HEK293 (cell line): ENCODE results near the gene LRRC8B.
"Not testable (repeated sequence)": the region's sequence is repeated elsewhere in the genome, so short reads cannot be mapped to it uniquely, and the experiment has no call there.

Source experiments
- CTCF ChIA-PET: fragments of 350-600 bp; formaldehyde crosslinking; extraction: SDS; loops from one replicate; lab custom pipeline; 2021; ENCODE audit warnings: antibody characterized with exemption; lab: Yijun Ruan, JAX
- POLR2A ChIA-PET: fragments of 300-600 bp; formaldehyde crosslinking; extraction: SDS; loops from one replicate; lab custom pipeline; 2020; ENCODE audit warnings: antibody characterized with exemption, inconsistent platforms; lab: Yijun Ruan, JAX
- H3K27ac ChIP-seq: fragments of 200-500 bp; sonication (Bioruptor generic); 2 replicates; pipeline ENCODE4 v1.5.1; 2014; ENCODE audit warnings: low read depth, low read length, control low read depth, inconsistent platforms; ENCODE audit errors: extremely low read depth
- H3K36me3 ChIP-seq, 2 experiments: fragments of 200-500 bp in 1 of 2; sonication (Bioruptor generic) in 1 of 2; 1 replicate in 1 of 2; 2 replicates in 1 of 2; pipeline ENCODE4 v1.5.1; 2014 to 2017; ENCODE audit warnings: inconsistent platforms in 2 of 2, low read length in 2 of 2; ENCODE audit not compliant: control insufficient read depth in 2 of 2, insufficient read depth in 1 of 2
- H3K4me1 ChIP-seq: fragments of 200-500 bp; sonication (Bioruptor generic); 2 replicates; pipeline ENCODE4 v1.5.1; 2014; ENCODE audit warnings: mild to moderate bottlenecking, low read length, inconsistent platforms; ENCODE audit not compliant: control insufficient read depth, insufficient read depth
- H3K4me3 ChIP-seq: 2 replicates; pipeline ENCODE4 v1.5.1; 2011; ENCODE audit warnings: low read depth, mild to moderate bottlenecking, control low read depth, low read length, moderate library complexity
- H3K9me3 ChIP-seq: fragments of 200-500 bp; sonication (Bioruptor generic); 2 replicates; pipeline ENCODE4 v1.5.1; 2014; ENCODE audit warnings: low read depth, low read length, inconsistent platforms; ENCODE audit not compliant: control insufficient read depth, insufficient read depth
- EGR2 ChIP-seq: fragments of 450-650 bp; formaldehyde crosslinking; IDR thresholded peaks from 2 replicates; pipeline ENCODE4 v1.5.1; 2016; ENCODE audit warnings: low read depth, missing biosample characterization, missing genetic modification characterization
- GLIS2 ChIP-seq: fragments of 450-650 bp; formaldehyde crosslinking; IDR thresholded peaks from 2 replicates; pipeline ENCODE4 v1.5.1; 2016; ENCODE audit warnings: missing biosample characterization, missing genetic modification characterization
- HOXA7 ChIP-seq: sonication (generic); formaldehyde crosslinking; IDR thresholded peaks from 2 replicates; pipeline ENCODE4 v1.8.1; 2022; ENCODE audit warnings: missing genetic modification reagents, borderline replicate concordance
- HOXC10 ChIP-seq: sonication (generic); formaldehyde crosslinking; IDR thresholded peaks from 2 replicates; pipeline ENCODE4 v1.8.1; 2023; ENCODE audit warnings: mild to moderate bottlenecking, missing genetic modification reagents
- KLF10 ChIP-seq: fragments of 450-650 bp; IDR thresholded peaks from 2 replicates; pipeline ENCODE4 v1.5.1; 2018; ENCODE audit warnings: missing biosample characterization, mild to moderate bottlenecking, missing genetic modification characterization
- OVOL3 ChIP-seq: fragments of 450-650 bp; formaldehyde crosslinking; IDR thresholded peaks from 2 replicates; pipeline ENCODE4 v1.5.1; 2016; ENCODE audit warnings: missing biosample characterization, missing genetic modification characterization
- SP2 ChIP-seq: fragments of 450-650 bp; formaldehyde crosslinking; IDR thresholded peaks from 2 replicates; pipeline ENCODE4 v1.5.1; 2016; ENCODE audit warnings: missing biosample characterization, missing genetic modification characterization
- TRIM28 ChIP-seq: IDR thresholded peaks from 2 replicates; pipeline ENCODE4 v1.6.1; 2011; ENCODE audit warnings: low read length, control low read depth, borderline replicate concordance
- WT1 ChIP-seq: fragments of 450-650 bp; formaldehyde crosslinking; IDR thresholded peaks from 2 replicates; pipeline ENCODE4 v1.5.1; 2016; ENCODE audit warnings: missing biosample characterization, missing genetic modification characterization
- YY2 ChIP-seq: fragments of 450-650 bp; formaldehyde crosslinking; IDR thresholded peaks from 2 replicates; pipeline ENCODE4 v1.5.1; 2016; ENCODE audit warnings: missing biosample characterization, missing genetic modification characterization
- ZFHX2 ChIP-seq: fragments of 450-650 bp; formaldehyde crosslinking; conservative IDR thresholded peaks from 2 replicates; pipeline ENCODE4 v1.5.1; 2016; ENCODE audit warnings: missing biosample characterization, missing genetic modification characterization
- ZFP3 ChIP-seq: fragments of 450-650 bp; formaldehyde crosslinking; IDR thresholded peaks from 2 replicates; pipeline ENCODE4 v1.5.1; 2016; ENCODE audit warnings: low read depth, missing biosample characterization, missing genetic modification characterization
- ZNF10 ChIP-seq: fragments of 450-650 bp; formaldehyde crosslinking; IDR thresholded peaks from 2 replicates; pipeline ENCODE4 v1.5.1; 2017; ENCODE audit warnings: missing biosample characterization, missing genetic modification characterization
- ZNF19 ChIP-seq: fragments of 450-650 bp; formaldehyde crosslinking; IDR thresholded peaks from 2 replicates; pipeline ENCODE4; 2016; ENCODE audit warnings: missing biosample characterization, missing genetic modification characterization, low read depth
- ZNF341 ChIP-seq: fragments of 450-650 bp; formaldehyde crosslinking; IDR thresholded peaks from 2 replicates; pipeline ENCODE4; 2016; ENCODE audit warnings: low read depth, missing biosample characterization, missing genetic modification characterization
- ZNF548 ChIP-seq: fragments of 450-650 bp; formaldehyde crosslinking; IDR thresholded peaks from 2 replicates; pipeline ENCODE4 v1.5.1; 2016; ENCODE audit warnings: missing biosample characterization, missing genetic modification characterization
- ZNF571 ChIP-seq: fragments of 450-650 bp; formaldehyde crosslinking; IDR thresholded peaks from 2 replicates; pipeline ENCODE4 v1.5.0; 2017; ENCODE audit warnings: missing biosample characterization, missing genetic modification characterization
- ZNF624 ChIP-seq: fragments of 450-650 bp; formaldehyde crosslinking; IDR thresholded peaks from 2 replicates; pipeline ENCODE4 v1.5.1; 2017; ENCODE audit warnings: missing biosample characterization, missing genetic modification characterization
- ZNF701 ChIP-seq: fragments of 450-650 bp; formaldehyde crosslinking; IDR thresholded peaks from 2 replicates; pipeline ENCODE4 v1.5.1; 2016; ENCODE audit warnings: missing biosample characterization, missing genetic modification characterization
- ZNF791 ChIP-seq: fragments of 450-650 bp; formaldehyde crosslinking; IDR thresholded peaks from 2 replicates; pipeline ENCODE4 v1.5.1; 2016; ENCODE audit warnings: missing biosample characterization, missing genetic modification characterization
- TF ChIP-seq, protein P1 (sequence below): fragments of 450-650 bp; formaldehyde crosslinking; IDR thresholded peaks from 2 replicates; pipeline ENCODE4 v1.5.1; 2016; ENCODE audit warnings: missing biosample characterization, missing genetic modification characterization
- TF ChIP-seq, protein P2 (sequence below): fragments of 450-650 bp; formaldehyde crosslinking; IDR thresholded peaks from 2 replicates; pipeline ENCODE4 v1.5.1; 2016; ENCODE audit warnings: missing biosample characterization, missing genetic modification characterization
- TF ChIP-seq, protein P3 (sequence below): fragments of 450-650 bp; formaldehyde crosslinking; IDR thresholded peaks from 2 replicates; pipeline ENCODE4 v1.5.1; 2016; ENCODE audit warnings: missing biosample characterization, missing genetic modification characterization, borderline replicate concordance
- TF ChIP-seq, protein P4 (sequence below): fragments of 450-650 bp; formaldehyde crosslinking; IDR thresholded peaks from 2 replicates; pipeline ENCODE4 v1.5.1; 2016; ENCODE audit warnings: missing biosample characterization, missing genetic modification characterization

Gene LRRC8B

DNA sequence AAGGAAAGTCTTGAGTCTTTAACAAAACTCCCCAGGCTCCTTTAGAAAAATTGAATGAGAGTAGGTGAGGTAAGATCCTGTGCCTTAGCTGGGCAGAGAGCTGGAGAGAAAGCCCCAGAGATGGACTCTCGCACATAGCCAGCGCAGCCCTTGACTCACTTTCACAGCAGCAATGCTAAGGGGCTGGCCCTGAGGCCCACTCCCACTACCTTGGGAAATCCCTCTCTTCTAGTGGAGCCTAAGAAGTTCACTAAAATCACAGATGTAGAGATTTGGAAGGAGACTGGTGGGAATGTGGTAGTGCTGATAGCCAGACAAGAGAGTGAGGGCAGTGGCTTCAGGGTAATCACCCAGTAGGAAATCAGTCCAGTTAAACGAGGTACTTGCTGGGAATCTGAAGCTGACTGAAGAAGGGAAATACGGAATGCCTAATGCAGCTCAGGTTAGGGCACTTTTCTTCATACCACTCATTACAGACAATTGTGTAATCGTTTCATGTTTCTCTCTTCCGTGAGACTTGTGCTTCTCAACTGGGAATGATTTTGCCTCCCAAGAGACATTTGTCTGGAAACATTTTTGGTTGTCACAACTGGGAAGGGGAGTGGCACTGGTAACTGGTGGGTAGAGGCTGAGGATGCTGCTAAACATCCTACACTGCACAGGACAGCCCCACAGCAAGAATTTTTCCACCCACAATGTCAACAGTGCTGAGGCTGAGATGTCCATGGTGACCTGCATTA lies 65.9 kb downstream of the LRRC8B start:
- no peaks in the 10 kb centered on the region for H3K9me3 ChIP-seq
- H3K4me3 ChIP-seq, result no peak overlapping the region
- ChIA-PET CTCF (interaction anchor here (0.8 to 5.8 kb wide), 3 partner anchors 56 to 173 kb away, joined by 3 to 17 read pairs (median 7); no protein-coding TSS in a partner anchor), POLR2A (no interaction called here)
- no peak for TF ChIP-seq OVOL3
- no peak for TF ChIP-seq ZFP3 (tag by site-specific recombination)
- TF ChIP-seq, protein P1, sequence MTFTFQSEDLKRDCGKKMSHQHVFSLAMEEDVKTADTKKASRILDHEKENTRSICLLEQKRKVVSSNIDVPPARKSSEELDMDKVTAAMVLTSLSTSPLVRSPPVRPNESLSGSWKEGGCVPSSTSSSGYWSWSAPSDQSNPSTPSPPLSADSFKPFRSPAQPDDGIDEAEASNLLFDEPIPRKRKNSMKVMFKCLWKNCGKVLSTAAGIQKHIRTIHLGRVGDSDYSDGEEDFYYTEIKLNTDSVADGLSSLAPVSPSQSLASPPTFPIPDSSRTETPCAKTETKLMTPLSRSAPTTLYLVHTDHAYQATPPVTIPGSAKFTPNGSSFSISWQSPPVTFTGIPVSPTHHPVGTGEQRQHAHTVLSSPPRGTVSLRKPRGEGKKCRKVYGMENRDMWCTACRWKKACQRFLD (tag by site-specific recombination), result no peak
- TF ChIP-seq EGR2 (tag by site-specific recombination), result peak; percentile 39; the same call in 1 of the 2 replicates
- no peak for TF ChIP-seq ZNF19 (tag by site-specific recombination)
- TF ChIP-seq ZNF10, result no peak
- 0 out of 2 replicates have a peak, but pooled peaks have one; percentile 17 for TF ChIP-seq ZFHX2 (tag by site-specific recombination)
- no peak for TF ChIP-seq ZNF341 (tag by site-specific recombination)
- H3K27ac ChIP-seq, result no peak overlapping the region
- no peaks in the 10 kb centered on the region for H3K36me3 ChIP-seq
- H3K4me1 ChIP-seq, result no peaks in the 10 kb centered on the region

DNA sequence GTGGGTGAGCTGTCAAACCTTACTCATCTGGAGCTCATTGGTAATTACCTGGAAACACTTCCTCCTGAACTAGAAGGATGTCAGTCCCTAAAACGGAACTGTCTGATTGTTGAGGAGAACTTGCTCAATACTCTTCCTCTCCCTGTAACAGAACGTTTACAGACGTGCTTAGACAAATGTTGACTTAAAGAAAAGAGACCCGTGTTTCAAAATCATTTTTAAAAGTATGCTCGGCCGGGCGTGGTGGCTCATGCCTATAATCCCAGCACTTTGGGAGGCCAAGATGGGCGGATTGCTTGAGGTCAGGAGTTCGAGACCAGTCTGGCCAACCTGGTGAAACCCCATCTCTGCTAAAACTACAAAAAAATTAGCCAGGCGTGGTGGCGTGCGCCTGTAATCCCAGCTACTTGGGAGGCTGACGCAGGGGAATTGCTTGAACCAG lies 68.3 kb downstream of the LRRC8B start:
- H3K9me3 ChIP-seq, H3K27ac ChIP-seq, H3K36me3 ChIP-seq, H3K4me1 ChIP-seq, H3K4me3 ChIP-seq, POLR2A ChIA-PET: not testable (repeated sequence)
- CTCF ChIA-PET, result interaction anchor here (5.8 kb wide), 1 partner anchor 170 kb away, joined by 17 read pairs; no protein-coding TSS in a partner anchor

DNA sequence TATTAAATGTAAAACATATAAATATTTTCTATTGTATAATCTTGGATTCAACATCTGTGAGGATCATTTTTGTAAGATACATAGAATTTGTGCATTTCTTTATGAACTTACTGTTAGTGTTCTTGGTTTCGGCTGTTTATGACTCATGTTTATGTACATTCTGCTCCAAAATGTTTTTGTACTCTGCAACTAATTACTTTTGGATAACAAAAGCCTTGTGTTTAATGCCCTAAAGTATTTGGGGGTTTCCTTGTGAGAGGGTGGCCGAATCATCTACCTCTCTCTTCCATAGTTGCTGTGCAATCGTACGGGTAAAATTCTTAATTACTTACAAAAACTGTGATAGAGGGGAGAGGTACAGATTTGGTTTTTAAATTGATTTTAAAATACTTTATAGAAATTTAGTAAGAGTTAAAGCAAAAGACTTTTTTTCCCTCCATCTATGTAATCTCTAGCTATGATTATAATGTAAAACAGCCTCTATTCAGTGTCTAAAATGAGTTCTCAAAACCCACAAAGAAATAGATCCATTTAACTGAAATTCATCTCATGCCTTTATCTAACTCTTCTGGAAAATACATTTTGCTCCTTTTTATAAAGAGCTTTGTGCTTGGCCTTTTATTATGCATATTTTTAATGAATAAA lies 69.6 kb downstream of the LRRC8B start:
- CTCF ChIA-PET, result interaction anchor here (0.6 to 5.8 kb wide), 5 partner anchors 8 to 1104 kb away, joined by 3 to 17 read pairs (median 3); no protein-coding TSS in a partner anchor

More for the DNA sequence above, 69.6 kb downstream of the LRRC8B start:
- POLR2A ChIA-PET, result no interaction called here
- no peaks in the 10 kb centered on the region for H3K9me3 ChIP-seq
- no peak overlapping the region for H3K4me3 ChIP-seq
- no peak overlapping the region for H3K27ac ChIP-seq
- H3K4me1 ChIP-seq, result no peaks in the 10 kb centered on the region
- TF ChIP-seq YY2 (tag by site-specific recombination), result no peak
- TF ChIP-seq TRIM28, result no peak
- no peak for TF ChIP-seq ZNF701 (tag by site-specific recombination)
- TF ChIP-seq, protein P2, sequence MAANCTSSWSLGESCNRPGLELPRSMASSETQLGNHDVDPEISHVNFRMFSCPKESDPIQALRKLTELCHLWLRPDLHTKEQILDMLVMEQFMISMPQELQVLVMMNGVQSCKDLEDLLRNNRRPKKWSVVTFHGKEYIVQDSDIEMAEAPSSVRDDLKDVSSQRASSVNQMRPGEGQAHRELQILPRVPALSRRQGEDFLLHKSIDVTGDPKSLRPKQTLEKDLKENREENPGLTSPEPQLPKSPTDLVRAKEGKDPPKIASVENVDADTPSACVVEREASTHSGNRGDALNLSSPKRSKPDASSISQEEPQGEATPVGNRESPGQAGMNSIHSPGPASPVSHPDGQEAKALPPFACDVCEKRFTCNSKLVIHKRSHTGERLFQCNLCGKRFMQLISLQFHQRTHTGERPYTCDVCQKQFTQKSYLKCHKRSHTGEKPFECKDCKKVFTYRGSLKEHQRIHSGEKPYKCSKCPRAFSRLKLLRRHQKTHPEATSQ (tag by site-specific recombination), result no peak
- no peak for TF ChIP-seq ZNF791 (tag by site-specific recombination)
- TF ChIP-seq HOXC10 (CRISPR knock-in tag), result no peak
- no peak for TF ChIP-seq HOXA7 (CRISPR knock-in tag)
- no peak for TF ChIP-seq ZNF571 (tag by site-specific recombination)
- TF ChIP-seq GLIS2 (tag by site-specific recombination), result no peak
- no peak for TF ChIP-seq KLF10
- no peak for TF ChIP-seq WT1 (tag by site-specific recombination)
- no peak for TF ChIP-seq SP2 (tag by site-specific recombination)
- no peak for TF ChIP-seq ZNF624
- TF ChIP-seq ZNF548 (tag by site-specific recombination), result no peak
- TF ChIP-seq, protein P3, sequence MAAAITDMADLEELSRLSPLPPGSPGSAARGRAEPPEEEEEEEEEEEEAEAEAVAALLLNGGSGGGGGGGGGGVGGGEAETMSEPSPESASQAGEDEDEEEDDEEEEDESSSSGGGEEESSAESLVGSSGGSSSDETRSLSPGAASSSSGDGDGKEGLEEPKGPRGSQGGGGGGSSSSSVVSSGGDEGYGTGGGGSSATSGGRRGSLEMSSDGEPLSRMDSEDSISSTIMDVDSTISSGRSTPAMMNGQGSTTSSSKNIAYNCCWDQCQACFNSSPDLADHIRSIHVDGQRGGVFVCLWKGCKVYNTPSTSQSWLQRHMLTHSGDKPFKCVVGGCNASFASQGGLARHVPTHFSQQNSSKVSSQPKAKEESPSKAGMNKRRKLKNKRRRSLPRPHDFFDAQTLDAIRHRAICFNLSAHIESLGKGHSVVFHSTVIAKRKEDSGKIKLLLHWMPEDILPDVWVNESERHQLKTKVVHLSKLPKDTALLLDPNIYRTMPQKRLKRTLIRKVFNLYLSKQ (tag by site-specific recombination), result no peak
- TF ChIP-seq, protein P4, sequence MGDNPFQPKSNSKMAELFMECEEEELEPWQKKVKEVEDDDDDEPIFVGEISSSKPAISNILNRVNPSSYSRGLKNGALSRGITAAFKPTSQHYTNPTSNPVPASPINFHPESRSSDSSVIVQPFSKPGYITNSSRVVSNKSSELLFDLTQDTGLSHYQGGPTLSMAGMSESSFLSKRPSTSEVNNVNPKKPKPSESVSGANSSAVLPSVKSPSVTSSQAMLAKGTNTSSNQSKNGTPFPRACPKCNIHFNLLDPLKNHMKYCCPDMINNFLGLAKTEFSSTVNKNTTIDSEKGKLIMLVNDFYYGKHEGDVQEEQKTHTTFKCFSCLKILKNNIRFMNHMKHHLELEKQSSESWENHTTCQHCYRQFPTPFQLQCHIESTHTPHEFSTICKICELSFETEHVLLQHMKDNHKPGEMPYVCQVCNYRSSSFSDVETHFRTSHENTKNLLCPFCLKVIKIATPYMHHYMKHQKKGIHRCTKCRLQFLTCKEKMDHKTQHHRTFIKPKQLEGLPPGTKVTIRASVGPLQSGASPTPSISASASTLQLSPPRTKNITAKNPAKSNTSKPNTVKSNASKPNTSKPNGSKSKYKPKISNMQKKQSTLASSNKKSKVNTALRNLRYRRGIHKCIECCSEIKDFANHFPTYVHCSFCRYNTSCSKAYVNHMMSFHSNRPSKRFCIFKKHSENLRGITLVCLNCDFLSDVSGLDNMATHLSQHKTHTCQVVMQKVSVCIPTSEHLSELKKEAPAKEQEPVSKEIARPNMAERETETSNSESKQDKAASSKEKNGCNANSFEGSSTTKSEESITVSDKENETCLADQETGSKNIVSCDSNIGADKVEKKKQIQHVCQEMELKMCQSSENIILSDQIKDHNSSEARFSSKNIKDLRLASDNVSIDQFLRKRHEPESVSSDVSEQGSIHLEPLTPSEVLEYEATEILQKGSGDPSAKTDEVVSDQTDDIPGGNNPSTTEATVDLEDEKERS (tag by site-specific recombination), result no peak
- no peaks in the 10 kb centered on the region for H3K36me3 ChIP-seq
